GM18498 (cell line): ENCODE results near the gene TTC33.
"Not testable (repeated sequence)": the region's sequence is repeated elsewhere in the genome, so short reads cannot be mapped to it uniquely, and the experiment has no call there.

ENCODE experiments used
- ATAC-seq: cut with Tn5 transposase; IDR thresholded peaks from one replicate; pipeline ENCODE4 v1.9.1; 2021; ENCODE audit warnings: mild to moderate bottlenecking, moderate library complexity; ENCODE audit not compliant: unreplicated experiment

The TTC33 gene

DNA sequence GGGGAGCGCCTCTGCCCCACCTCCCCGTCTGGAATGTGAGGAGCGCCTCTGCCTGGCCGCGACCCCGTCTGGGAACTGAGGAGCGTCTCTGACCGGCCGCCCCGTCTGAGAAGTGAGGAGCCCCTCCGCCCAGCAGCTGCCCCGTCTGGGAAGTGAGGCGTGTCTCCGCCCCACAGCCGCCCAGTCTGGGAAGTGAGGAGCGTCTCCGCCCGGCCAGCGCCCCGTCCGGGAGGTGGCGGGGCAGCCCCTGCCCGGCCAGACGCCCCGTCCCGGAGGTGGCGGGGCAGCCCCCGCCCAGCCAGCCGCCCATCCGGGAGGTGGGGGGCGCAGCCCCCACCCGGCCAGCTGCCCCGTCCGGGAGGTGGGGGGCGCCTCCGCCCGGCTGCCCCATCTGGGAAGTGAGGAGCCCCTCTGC, 33.3 kb downstream of the TTC33 start:
- not testable (repeated sequence) for ATAC-seq

DNA sequence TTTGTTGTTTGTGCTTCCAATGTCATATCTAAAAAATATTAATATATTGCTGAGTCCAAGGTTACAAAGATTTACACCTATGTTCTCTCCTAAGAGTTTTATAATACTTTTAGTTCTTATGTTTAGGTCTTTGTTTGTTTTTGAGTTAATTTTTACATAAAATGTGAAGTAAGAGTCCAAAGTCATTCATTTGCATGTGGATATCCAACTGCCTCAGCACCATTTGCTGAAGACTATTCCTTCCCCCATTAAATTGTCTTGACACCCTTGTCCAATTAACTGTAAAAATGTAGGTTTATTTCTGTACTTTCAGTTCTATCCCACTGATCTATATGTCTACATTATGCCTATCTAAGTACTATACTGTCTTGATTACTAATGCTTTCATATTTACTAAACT, 35.7 kb downstream of the TTC33 start:
- no peak for ATAC-seq

DNA sequence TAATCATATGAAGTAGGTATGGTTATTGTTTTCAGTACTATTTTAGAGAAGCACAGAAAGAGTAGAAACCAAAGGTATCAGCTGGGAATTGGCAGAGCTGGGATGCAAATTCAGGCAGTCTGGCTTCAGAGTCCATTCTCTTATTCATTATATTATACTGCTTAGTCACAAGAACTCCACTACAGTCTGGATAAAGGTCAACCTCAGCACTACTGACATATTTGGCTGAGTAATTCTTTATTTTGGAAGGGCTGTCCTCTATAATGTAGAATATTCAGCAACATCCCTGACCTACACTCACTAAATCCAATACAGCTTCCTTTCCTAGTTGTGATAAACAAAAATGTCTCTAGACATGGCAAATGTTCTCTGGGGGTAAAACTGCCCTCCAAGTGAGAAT, 38.5 kb downstream of the TTC33 start:
- ATAC-seq, result no peak

DNA sequence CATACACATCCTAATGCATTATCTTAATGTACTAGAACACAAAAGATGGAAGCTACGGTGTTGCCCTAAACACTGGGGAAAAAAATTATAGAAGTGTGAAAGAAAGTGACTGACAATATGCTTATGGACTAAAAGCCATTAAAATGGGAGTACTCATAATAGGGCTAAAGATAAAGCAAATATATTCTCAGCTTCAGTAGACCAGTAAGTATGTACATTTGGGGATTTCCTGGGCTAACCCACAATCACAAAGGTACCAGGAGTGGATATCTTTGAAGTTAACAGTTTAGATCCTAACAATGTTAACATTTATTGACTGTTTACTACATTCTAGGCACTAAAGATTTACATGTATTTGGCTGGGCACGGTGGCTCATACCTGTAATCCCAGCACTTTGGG, 39.2 kb downstream of the TTC33 start:
- ATAC-seq, result no peak

DNA sequence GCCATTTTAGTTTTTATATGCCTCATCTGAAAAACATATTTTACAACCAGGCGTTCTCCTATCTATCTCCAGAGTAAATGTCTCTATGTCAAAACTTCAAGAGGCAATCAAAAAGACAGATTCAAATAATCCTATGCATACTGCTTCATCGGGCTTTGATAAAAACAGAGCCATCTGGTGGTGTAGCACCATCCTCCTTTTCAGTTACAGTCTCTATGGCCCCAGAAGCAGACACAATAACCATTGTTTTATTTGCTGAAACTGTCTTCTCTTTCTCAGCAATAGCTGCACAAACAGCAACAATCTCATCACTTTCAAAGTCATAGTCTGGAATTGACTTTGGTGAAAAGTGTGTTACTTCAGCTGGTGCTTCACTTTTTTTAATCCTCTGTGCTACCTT, 39.8 kb downstream of the TTC33 start:
- ATAC-seq, result no peak

DNA sequence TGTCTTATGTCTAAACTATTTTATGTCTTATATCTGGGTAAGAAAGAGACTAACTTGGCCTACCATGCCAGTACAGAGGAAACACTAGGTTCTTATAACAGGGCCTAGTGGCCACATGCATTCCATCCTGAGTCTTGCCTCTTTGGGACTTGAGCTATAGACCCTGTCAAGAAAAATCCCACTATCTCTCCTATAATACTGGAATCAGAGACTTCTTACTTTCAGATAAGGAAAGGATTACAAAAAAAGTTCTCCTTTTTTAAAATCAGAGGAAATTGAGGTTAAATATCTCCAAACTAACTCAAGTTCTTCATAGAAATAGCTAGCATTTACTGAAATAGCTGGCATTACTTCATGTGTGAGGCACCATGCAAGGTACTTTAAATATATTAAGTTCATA, 41.8 kb downstream of the TTC33 start:
- ATAC-seq, result no peak

DNA sequence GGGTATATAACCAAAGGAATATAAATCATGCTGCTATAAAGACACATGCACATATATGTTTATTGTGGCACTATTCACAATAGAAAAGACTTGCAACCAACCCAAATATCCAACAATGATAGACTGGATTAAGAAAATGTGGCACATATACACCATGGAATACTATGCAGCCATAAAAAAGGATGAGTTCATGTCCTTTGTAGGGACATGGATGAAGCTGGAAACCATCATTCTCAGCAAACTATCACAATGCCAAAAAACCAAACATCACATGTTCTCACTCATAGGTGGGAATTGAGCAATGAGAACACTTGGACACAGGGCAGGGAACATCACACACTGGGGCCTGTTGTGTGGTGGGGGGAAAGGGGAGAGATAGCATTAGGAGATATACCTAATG, 45.2 kb downstream of the TTC33 start:
- not testable (repeated sequence) for ATAC-seq

DNA sequence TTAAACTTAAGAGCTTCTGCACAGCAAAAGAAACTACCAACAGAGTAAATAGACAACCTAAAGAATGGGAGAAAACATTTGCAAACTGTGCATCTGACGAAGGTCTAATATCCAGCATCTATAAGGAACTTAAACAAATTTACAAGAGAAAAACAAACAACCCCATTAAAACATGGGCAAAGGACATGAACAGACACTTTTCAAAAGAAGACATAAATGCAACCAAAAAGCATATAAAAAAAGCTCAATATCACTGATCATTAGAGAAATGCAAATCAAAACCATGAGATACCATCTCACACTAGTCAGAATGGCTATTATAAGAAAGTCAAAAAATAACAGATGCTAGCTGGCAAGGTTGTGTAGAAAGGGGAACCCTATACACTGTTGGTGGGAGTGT, 50.3 kb downstream of the TTC33 start:
- ATAC-seq, result not testable (repeated sequence)

DNA sequence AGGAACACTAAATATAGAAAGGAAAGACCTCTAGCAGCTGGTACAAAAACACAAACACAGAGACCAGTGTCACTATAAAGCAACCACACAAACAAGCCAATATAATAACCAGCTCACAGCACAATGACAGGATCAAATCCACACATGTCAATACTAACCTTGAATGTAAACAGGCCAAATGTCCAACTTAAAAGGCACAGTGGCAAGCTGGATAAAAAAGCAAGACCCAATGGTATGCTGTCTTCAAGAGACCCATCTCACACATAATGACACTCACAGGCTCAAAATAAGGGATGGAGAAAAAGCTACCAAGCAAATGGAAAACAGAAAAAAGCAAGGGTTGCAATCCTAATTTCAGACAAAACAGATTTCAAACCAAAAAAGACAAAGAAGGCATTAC, 53.7 kb downstream of the TTC33 start:
- ATAC-seq, result not testable (repeated sequence)

DNA sequence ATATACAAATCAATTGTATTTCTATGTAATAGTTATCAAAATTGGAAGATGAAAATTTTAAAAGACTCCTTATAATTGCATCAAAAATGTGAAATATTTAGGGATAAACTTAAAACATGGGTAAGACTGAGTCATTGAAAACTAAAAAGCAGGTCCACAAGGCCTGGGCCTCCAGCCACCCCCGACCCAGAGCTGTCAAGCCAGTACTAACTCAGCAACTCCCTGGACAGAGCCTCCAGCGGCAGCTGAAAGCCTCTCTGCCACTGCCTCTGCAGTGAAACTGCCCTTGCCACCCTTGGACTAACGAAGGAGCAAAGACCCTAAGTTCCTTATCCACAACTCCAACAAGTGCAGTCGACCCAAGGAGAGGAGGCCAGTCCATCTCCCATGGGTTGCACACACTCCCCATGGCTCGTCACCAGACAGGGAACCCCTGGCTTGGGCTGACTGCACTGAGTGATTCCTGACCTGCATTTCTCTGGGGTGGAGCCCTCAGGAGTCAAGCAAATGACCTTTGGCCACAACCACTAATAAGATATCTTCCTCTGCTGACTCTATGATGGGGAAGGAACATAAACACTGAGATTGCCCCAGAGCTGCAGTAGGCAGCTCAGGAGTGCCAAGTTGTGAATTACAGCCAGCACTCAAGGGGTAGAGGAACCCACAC, 55.5 kb downstream of the TTC33 start:
- no peak for ATAC-seq

DNA sequence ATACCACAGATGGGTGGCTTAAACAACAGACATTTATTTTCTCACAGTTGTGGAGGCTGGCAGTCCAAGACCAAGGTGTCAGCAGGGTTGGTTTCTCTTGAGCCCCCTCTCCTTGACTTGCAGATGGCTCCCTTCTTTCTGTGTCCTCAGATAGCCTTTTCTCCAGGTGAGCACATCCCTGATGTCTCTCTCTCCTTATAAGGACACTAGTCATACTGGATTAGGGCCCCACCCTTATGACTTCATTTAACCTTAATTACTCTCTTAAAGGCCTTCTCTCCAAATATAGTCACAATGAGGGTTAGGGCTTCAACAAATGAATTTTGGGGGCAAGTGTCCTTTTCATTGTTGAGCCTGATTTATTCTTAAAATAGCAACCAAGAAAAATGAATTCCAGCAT, 61.3 kb downstream of the TTC33 start:
- ATAC-seq, result no peak

DNA sequence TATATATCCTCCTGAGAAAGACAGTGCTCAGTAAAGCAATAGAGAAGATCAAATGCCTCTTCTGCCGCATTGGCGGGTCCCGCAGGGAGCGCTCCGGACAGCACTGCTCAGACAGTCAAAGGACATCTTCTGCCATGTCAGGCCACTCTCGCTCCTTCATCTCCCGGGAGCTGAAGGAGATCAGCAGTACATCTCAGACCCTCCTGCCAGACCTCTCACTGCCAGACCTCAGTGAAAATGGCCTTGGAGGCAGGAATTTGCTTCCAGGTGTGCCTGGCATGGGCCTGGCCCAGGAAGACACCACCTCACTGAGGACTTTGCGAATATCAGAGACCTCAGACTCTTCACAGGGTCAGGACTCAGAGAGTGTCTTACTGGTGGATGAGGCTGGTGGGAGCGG, 63.9 kb downstream of the TTC33 start:
- no peak for ATAC-seq

DNA sequence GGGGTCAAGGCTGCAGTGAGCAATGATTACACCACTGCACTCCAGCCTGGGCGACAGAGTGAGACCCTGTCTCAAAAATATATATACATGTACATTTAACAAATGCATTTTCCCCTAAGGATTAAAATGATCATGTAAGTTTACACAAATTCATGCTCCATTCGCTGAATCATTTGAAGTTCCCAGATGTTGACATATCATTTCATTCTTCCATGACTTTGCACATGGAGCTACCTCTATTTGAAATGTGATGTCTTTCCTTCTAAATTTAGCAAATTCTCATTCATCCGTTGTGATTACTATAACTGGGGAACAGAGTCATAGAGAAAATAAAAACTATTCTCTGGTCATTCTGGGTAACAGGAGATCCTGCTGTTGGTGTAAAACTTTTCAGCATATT, 65.5 kb downstream of the TTC33 start:
- ATAC-seq, result no peak

DNA sequence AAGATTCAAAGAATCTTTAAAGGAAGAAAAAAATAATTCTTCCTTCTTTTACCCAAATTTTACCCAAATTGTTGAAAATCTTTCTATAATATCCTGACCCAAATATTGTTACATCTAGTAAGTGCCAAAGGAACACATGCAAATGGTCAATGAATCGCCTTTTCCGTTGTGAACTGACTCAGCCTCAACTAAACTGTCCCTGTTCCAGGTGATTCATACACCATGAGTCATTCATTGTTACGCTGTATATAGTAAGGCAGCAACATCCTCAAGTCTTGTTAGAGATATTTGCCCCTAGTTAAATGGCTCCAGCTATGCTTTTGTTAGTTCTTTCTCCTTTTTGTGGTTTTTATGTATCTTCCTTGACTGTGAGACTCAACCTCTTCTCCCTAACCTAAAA, 66.3 kb downstream of the TTC33 start:
- peak; percentile 56 for ATAC-seq

DNA sequence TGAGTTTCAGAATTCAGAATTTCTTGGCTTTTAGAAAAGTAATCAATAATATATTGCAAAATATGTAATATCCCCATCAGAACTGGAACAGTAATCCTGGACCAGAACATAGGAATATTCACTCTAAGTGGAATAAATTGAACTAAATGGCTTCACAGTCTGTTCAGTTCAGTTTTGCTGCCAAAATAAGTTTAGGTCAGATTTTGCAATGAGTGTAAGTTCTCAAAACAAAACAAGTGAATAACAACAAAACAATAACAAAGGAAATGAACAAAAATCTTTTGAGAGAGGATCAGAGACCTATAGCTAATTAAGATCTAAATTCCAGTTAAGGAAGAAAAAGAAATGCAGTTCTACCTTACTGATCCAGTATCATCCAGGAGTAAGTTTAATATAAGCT, 66.8 kb downstream of the TTC33 start:
- ATAC-seq, result no peak

DNA sequence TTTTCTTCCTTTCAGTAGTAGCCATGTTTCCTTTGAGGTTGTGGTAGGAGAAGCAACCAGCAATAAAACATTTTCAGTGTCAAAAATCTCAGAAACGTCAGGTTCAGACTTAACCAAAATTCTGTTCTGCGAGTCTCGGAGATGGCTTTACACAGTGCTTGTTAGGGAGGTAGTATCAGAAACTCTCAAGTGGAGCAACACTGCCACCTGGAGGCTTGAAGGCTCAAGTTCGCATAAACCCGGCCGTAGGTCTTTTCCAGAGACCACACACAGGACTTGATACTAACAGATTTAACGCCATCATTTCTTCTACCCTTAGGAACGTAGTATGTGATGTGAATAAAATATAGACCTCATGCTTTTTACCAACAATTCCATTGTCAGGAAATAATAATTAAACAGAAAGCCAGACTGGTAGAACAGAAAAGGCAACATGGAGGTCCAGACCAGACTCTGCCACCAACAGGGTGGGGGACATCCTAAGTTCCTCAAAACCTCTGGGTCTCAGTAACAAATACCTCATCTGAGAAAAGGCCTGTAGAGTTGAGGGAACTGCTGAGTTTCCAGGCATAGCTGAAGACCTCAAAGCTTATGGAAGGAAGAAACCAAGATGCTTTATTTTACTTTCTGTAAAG, 67.5 kb downstream of the TTC33 start:
- peak; percentile 89 for ATAC-seq

DNA sequence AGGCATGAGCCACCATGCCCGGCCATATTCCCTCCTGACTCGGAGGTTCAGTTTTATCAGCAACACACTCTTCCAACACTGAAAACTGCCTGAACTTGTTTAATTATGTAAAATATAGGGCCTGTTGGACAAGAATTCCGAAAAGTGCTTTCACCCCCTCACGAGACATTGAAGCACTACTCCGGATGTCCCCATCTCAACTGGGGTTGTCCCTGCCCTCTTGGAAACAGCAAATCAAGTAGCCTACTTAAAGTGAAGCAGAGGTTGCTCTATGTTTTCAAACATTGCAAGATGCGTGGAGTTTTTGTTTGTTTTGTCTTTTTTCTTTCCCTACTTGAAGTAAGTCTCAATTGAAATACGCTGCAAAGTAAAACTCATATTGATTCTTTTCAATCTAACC, 68.4 kb downstream of the TTC33 start:
- ATAC-seq, result no peak

DNA sequence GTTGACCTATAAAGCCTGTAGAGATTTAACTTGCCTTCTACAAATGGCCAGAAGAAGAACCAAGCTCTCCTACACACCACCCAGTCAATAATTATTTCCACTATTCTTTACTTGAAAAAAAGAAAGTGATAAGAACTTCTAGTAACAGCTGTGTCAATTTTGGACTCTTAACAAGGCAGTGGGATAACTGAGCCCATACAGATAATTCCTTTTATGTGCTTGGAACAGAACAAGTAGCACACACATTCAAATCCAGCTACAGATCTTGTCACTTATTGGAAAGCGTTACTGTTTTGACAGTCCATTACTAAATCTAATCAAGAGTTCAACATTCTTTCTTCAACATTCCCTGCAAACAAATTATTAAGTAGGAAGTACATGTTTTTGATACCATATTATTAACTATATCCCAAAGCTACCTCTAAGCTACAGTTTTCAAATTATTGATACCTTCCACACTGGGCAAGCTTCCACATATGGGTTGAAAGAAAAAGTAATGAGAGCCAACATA, 69.7 kb downstream of the TTC33 start:
- ATAC-seq, result no peak

DNA sequence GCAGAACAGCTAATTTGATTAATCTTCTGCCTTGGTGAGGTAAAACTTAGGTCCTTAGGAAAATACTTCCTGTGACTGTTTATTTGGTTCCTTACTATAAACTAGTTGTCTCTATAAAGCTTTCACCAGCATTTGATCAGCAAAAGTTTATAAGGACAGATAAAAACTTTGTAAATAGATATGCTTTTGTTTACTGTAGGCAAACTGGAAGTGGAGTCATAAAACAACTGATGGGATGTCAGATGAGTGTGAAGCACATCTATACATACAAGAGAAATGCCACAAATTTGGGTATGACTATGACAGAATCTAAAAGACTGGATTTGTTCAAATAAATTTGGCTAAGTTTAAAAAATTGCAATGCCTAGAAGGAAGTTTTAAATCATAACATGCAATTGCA, 70.6 kb downstream of the TTC33 start:
- no peak for ATAC-seq

DNA sequence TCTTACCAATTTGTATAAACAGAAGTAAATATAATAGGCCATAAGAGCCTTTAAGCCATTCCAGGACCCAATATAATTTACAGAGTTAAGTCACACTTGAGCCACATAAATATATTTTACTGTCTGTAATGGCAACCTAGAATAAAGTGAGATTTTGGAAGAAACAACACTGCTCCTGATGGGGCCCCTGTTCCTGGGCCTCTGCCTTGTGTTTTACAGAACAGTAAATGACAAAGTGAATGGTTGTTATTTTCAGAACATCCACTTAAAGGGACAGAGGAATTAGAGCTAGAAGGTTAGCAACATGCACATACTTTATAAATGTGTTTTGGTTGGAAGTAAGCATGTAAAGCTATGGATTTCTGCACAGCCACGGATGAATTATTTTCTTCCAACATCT, 72.5 kb downstream of the TTC33 start:
- ATAC-seq, result no peak

DNA sequence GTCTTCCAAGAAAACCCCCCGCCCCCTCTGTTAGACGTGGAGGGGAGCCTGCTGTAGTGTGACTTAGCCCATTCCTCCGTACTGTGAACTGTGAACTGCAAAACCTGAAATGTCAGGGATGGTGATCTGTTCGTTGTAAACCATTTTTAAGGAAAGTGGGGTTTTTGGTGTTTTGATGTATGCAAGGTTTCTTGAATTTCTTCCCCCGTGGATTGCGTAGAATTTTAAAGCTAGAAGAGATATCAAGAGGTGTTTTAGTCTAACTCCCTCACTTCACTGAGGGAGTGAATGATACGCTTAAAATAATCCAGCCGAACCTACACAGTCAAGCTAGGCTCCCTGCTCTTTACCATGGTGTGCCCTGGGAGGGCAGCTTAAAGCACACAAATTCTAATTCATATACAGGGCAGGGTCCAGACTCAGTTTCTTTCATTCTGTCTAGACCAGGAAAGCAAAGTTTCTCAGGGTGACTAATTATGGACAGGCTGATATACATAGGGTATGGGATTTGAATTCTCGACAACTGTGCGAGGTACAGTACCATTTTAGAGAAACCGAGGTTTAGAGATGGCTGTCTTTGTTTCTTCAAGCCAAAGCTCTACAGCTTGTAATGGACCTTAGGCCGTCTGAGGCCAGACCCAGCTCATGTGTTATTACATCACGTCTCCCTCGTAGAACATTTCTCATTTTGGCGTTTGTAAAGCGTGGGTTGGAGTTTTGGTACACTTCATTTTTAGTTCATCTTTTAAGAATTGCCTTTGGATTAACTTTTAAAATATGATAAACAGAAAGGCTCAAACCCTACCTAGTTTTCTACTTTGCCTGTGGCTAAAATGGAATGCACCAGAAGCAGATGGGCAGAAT, 73.4 kb downstream of the TTC33 start:
- no peak for ATAC-seq
